ENCODE measurements around the gene PRTG. TPM values are rescaled to one million over a fixed set of nuclear protein-coding genes. Genes with fewer than 3 reads are reported as not detected.
A peak's percentile ranks its signal among the peaks of the same experiment; 100 is the strongest.

PRTG gene, protein sequence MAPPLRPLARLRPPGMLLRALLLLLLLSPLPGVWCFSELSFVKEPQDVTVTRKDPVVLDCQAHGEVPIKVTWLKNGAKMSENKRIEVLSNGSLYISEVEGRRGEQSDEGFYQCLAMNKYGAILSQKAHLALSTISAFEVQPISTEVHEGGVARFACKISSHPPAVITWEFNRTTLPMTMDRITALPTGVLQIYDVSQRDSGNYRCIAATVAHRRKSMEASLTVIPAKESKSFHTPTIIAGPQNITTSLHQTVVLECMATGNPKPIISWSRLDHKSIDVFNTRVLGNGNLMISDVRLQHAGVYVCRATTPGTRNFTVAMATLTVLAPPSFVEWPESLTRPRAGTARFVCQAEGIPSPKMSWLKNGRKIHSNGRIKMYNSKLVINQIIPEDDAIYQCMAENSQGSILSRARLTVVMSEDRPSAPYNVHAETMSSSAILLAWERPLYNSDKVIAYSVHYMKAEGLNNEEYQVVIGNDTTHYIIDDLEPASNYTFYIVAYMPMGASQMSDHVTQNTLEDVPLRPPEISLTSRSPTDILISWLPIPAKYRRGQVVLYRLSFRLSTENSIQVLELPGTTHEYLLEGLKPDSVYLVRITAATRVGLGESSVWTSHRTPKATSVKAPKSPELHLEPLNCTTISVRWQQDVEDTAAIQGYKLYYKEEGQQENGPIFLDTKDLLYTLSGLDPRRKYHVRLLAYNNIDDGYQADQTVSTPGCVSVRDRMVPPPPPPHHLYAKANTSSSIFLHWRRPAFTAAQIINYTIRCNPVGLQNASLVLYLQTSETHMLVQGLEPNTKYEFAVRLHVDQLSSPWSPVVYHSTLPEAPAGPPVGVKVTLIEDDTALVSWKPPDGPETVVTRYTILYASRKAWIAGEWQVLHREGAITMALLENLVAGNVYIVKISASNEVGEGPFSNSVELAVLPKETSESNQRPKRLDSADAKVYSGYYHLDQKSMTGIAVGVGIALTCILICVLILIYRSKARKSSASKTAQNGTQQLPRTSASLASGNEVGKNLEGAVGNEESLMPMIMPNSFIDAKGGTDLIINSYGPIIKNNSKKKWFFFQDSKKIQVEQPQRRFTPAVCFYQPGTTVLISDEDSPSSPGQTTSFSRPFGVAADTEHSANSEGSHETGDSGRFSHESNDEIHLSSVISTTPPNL
- total RNA-seq (2021; ENCODE audit: unreplicated experiment) (11.4 TPM), Bru-seq, nascent RNA (percentile 80 among the genes with signal in this experiment), BruChase-seq, experiment 1, labeled RNA remaining after a 2-hour chase (percentile 69 among the genes with signal in this experiment), BruChase-seq, experiment 2, labeled RNA remaining after a 6-hour chase (percentile 64 among the genes with signal in this experiment)
- polyA plus RNA-seq (2012; ENCODE audit: insufficient read length): 2.6 TPM
- long read RNA-seq, partial matches to known transcripts: 3 of 10 reads
- long read RNA-seq, other reads (novel, unspliced or antisense): 7 of 10 reads

DNA sequence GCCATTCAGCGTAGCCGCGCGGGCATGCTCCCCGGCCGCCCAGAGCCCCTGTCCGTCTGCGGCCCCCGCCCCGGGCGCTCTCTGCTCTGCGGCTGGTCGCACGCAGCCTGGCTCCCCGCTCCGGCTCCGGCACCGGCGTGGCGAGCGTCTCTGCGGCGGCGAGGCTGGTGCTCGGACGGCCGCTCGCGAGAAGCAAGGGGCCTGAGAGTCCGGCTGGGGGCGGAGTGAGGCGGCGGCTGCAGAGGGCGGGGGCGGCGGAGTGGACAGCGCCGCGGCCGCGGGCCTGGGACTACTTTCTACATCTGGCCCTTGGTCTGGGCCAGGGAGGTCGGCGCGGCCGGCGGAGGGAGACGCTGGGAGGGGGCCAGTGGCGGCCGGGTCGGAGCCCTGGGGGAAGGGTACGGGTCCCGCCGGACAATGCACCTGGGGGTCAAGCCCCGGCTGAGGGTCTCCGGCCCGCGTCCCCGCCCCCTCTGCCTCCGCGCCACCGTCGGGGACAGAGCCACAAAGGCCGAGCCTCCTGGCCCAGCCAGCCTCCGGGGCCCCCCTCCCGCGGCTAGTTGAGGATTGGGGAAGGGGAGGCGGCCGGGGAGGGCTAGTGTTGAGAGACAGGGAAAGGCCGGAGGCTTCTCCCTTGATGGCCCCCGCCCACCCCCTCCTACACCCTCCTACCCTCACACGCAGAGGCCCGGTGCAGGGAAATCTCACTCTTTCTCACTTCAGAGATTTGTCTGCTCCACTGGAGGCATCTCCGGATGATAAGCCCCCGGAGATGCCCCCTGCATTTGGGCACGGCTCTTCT lies at the start of gene PRTG:
PRTG (minus strand) TSS at position 226 of the 802 bp plus-strand sequence; CDS start at position 5, 221 bp downstream.
- TF ChIP-seq POLR2AphosphoS5 (IDR thresholded peaks at IDR 0.05; ENCODE audit: low read depth, low read length) (peak; percentile 70), SIN3A (IDR thresholded peaks at IDR 0.05; ENCODE audit: borderline replicate concordance, insufficient read depth, low read depth, low read length) (peak; percentile 78; the same call in 1 of the 2 replicates)
- TF ChIP-seq, protein P1, sequence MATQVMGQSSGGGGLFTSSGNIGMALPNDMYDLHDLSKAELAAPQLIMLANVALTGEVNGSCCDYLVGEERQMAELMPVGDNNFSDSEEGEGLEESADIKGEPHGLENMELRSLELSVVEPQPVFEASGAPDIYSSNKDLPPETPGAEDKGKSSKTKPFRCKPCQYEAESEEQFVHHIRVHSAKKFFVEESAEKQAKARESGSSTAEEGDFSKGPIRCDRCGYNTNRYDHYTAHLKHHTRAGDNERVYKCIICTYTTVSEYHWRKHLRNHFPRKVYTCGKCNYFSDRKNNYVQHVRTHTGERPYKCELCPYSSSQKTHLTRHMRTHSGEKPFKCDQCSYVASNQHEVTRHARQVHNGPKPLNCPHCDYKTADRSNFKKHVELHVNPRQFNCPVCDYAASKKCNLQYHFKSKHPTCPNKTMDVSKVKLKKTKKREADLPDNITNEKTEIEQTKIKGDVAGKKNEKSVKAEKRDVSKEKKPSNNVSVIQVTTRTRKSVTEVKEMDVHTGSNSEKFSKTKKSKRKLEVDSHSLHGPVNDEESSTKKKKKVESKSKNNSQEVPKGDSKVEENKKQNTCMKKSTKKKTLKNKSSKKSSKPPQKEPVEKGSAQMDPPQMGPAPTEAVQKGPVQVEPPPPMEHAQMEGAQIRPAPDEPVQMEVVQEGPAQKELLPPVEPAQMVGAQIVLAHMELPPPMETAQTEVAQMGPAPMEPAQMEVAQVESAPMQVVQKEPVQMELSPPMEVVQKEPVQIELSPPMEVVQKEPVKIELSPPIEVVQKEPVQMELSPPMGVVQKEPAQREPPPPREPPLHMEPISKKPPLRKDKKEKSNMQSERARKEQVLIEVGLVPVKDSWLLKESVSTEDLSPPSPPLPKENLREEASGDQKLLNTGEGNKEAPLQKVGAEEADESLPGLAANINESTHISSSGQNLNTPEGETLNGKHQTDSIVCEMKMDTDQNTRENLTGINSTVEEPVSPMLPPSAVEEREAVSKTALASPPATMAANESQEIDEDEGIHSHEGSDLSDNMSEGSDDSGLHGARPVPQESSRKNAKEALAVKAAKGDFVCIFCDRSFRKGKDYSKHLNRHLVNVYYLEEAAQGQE (IDR thresholded peaks at IDR 0.05; ENCODE audit: insufficient read depth in 1 of 2, low read depth in 2 of 2, low read length in 1 of 2): peak; percentile 21 to 62; a peak in 2 of 4 replicates
- TF ChIP-seq, protein P2, sequence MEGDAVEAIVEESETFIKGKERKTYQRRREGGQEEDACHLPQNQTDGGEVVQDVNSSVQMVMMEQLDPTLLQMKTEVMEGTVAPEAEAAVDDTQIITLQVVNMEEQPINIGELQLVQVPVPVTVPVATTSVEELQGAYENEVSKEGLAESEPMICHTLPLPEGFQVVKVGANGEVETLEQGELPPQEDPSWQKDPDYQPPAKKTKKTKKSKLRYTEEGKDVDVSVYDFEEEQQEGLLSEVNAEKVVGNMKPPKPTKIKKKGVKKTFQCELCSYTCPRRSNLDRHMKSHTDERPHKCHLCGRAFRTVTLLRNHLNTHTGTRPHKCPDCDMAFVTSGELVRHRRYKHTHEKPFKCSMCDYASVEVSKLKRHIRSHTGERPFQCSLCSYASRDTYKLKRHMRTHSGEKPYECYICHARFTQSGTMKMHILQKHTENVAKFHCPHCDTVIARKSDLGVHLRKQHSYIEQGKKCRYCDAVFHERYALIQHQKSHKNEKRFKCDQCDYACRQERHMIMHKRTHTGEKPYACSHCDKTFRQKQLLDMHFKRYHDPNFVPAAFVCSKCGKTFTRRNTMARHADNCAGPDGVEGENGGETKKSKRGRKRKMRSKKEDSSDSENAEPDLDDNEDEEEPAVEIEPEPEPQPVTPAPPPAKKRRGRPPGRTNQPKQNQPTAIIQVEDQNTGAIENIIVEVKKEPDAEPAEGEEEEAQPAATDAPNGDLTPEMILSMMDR (IDR thresholded peaks at IDR 0.05): no peak
- ChIA-PET CTCF (no interaction called here), POLR2A (no interaction called here)
- intact Hi-C loops (cut with micrococcal nuclease; ENCODE audit: unreplicated experiment) (no loop called here), in situ Hi-C loops (cut with HindIII; ENCODE audit: low pct_unique_long_range_greater_than_20kb, low sequenced_read_pairs) (no loop called here)
- Histone ChIP-seq H3K4me3 (ENCODE audit: low read depth in 2 of 2, low read length in 2 of 2) (peak within 1 kb of the TSS; percentile 64 to 89), H3K27me3 (ENCODE audit: control insufficient read depth, insufficient read depth, low read length) (no peaks in the 10 kb centered on the region), H3K36me3 (ENCODE audit: control insufficient read depth, insufficient read depth, low read length) (no peaks in the 10 kb centered on the region), H3K27ac (ENCODE audit: low read length) (peak within 1 kb of the TSS; percentile 82), H3K9me3 (ENCODE audit: control insufficient read depth, insufficient read depth, low read depth, low read length) (no peaks in the 10 kb centered on the region), H3K4me1 (ENCODE audit: control insufficient read depth, insufficient read depth, low read length) (peaks cover 13% of the 10 kb centered on the region)
- peak; percentile 98 for ATAC-seq
- BruUV-seq (replicated peaks): no TSS peak
- no peak for DNase-seq (ENCODE audit: low read depth, low spot score)
